Chondrocyte (in vitro differentiated cells): Measurements from ENCODE around the gene CRHR1. TPM values are rescaled to one million over a fixed set of nuclear protein-coding genes. Genes with fewer than 3 reads are reported as not detected.

Source experiments
- DNase-seq: peaks from one replicate; pipeline ENCODE4 v3.0.0; 2021; ENCODE audit warnings: mixed read lengths, low spot score
- H3K27ac Mint-ChIP-seq: one replicate; pipeline ENCODE4 v1.8.0; 2021; ENCODE audit warnings: mild to moderate bottlenecking, moderate library complexity, mixed read lengths; ENCODE audit not compliant: unreplicated experiment
- H3K27me3 Mint-ChIP-seq: 2 replicates; pipeline ENCODE4 v1.8.0; 2021; ENCODE audit warnings: low read depth, mixed read lengths
- H3K36me3 Mint-ChIP-seq: 2 replicates; pipeline ENCODE4 v1.8.0; 2021; ENCODE audit warnings: low read depth, mixed read lengths
- H3K4me1 Mint-ChIP-seq: 2 replicates; pipeline ENCODE4 v1.8.0; 2021; ENCODE audit warnings: low read depth, mild to moderate bottlenecking, mixed read lengths
- H3K4me3 Mint-ChIP-seq: one replicate; pipeline ENCODE4 v1.8.0; 2021; ENCODE audit warnings: mild to moderate bottlenecking, moderate library complexity, mixed read lengths; ENCODE audit not compliant: unreplicated experiment
- H3K9me3 Mint-ChIP-seq: 2 replicates; pipeline ENCODE4 v1.8.0; 2021; ENCODE audit warnings: low read depth, mixed read lengths
- total RNA-seq: library from RNA; stranded (reverse); gene quantifications from 3 replicates; pipeline ENCODE4 v1.2.1, GENCODE V29; 2021
- TF ChIP-seq, protein P1 (sequence below): fragments of 200-600 bp; sonication (generic); IDR thresholded peaks from 2 replicates; pipeline ENCODE4 v1.5.0; 2021; ENCODE audit warnings: antibody characterized with exemption, mild to moderate bottlenecking, moderate library complexity

The CRHR1 gene
- total RNA-seq, 1 donor from 2014 or later: not detected

DNA sequence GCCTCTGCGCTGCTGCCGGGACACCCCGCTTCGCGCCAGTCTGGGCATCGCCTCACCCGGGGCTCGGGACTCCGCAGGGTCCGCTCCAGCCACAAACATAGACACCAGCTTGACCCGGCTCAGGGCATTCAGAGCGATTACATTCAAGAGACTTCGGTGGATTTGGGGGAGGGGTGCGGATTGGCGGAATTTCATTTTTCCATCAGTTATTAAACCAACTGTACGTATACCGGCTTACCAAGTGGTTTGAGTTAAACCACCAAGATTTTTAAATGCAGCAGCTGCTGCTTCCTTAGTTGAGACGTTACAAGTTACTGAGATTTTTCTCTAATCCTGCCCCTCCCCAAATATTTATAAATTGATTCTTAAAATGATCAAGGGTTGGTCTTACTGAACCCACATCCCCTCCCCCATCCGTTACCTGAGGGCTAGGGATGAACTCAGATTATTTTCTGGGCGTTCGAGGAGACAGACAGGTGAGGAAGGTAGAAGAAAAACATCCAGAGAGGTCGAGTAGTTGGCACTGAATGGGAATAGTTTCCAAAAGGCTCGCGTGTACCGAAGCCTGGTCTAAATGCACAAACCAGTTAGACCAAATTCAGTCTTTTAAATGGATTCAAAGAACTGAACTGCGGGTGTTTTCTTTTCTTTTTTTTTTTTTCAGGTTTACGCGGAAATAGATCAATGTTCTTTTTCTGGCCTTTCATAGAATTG lies 1.5 kb downstream of the CRHR1 start:
- H3K27me3 Mint-ChIP-seq: peaks cover 64% of the 10 kb centered on the region
- DNase-seq: no peak
- H3K9me3 Mint-ChIP-seq: no peaks in the 10 kb centered on the region
- no peak overlapping the region for H3K4me3 Mint-ChIP-seq
- TF ChIP-seq, protein P1, sequence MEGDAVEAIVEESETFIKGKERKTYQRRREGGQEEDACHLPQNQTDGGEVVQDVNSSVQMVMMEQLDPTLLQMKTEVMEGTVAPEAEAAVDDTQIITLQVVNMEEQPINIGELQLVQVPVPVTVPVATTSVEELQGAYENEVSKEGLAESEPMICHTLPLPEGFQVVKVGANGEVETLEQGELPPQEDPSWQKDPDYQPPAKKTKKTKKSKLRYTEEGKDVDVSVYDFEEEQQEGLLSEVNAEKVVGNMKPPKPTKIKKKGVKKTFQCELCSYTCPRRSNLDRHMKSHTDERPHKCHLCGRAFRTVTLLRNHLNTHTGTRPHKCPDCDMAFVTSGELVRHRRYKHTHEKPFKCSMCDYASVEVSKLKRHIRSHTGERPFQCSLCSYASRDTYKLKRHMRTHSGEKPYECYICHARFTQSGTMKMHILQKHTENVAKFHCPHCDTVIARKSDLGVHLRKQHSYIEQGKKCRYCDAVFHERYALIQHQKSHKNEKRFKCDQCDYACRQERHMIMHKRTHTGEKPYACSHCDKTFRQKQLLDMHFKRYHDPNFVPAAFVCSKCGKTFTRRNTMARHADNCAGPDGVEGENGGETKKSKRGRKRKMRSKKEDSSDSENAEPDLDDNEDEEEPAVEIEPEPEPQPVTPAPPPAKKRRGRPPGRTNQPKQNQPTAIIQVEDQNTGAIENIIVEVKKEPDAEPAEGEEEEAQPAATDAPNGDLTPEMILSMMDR: no peak
- no peak overlapping the region for H3K27ac Mint-ChIP-seq
- peaks cover 3% of the 10 kb centered on the region for H3K36me3 Mint-ChIP-seq
- H3K4me1 Mint-ChIP-seq: peaks cover 5% of the 10 kb centered on the region

DNA sequence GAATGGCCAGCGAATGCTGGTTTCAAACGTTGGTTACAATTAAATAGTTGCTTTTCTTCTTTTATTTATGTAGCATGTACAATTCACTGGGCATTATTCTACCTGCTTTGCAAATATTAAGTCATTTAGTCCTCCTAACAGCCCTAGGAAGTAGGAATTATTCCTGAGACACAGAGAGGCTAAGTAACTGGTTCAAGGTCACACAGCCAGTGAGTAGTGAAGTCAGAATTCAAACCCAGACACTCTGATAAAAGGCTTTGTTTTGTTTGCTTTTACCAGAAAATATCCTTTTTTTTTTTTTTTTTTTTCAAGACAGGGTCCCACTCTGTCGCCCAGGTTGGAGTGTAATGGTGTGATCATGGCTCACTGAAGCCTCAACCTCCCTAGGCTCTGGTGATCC lies 2.2 kb downstream of the CRHR1 start:
- no peak overlapping the region for H3K4me3 Mint-ChIP-seq
- peaks cover 3% of the 10 kb centered on the region for H3K36me3 Mint-ChIP-seq

DNA sequence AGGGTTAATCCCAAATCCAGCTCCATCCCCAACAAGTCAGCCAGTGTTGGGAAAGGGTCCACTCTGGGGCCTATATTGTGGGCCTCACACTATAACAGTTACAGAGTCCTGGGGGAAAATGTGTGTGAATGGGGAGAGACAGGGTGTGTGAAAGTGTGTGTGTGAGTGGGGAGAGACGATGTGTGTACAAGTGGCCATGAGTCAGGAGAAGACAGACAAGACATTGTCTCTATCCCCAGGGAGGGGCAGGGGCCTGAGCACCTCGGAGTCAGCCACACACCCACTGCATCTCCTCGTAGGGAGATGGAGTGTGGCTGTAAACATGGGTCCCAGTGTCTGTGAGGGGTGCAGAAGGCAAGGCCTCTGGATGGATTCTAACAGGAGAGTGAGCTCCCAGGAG lies 2.9 kb downstream of the CRHR1 start:
- Mint-ChIP-seq H3K27me3 (peaks cover 62% of the 10 kb centered on the region), H3K4me3 (no peak overlapping the region), H3K36me3 (peaks cover 3% of the 10 kb centered on the region), H3K4me1 (peaks cover 5% of the 10 kb centered on the region), H3K27ac (no peak overlapping the region), H3K9me3 (no peaks in the 10 kb centered on the region)
- DNase-seq: no peak
- TF ChIP-seq, protein P1: no peak

More for the DNA sequence above, 2.2 kb downstream of the CRHR1 start:
- no peak overlapping the region for H3K27ac Mint-ChIP-seq
- TF ChIP-seq, protein P1: no peak
- no peaks in the 10 kb centered on the region for H3K9me3 Mint-ChIP-seq
- H3K27me3 Mint-ChIP-seq: peaks cover 64% of the 10 kb centered on the region
- no peak for DNase-seq
- peaks cover 5% of the 10 kb centered on the region for H3K4me1 Mint-ChIP-seq

DNA sequence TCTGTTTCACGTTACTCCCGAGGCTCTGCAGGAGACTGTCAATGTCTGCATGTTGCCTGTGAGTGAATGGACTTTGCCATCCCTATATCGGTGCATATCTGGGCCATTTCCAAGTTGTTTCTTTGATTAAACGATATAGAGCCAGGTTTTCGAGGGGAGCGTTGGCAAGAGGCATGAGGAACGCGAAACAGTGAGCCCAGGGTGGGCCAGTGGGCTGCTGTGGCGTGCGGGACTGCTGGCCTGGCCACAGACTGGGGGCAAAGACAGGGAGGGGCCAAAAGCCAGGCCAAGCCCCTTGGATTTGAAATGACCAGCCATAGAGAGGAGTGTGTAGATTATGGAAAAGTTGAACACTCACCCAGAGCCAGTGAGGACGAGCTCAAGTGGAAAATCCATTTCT lies 3.5 kb downstream of the CRHR1 start:
- TF ChIP-seq, protein P1: no peak
- Mint-ChIP-seq H3K4me3 (no peak overlapping the region), H3K4me1 (peaks cover 5% of the 10 kb centered on the region), H3K27me3 (peaks cover 62% of the 10 kb centered on the region), H3K9me3 (no peaks in the 10 kb centered on the region), H3K36me3 (no peaks in the 10 kb centered on the region), H3K27ac (no peak overlapping the region)
- DNase-seq: no peak

DNA sequence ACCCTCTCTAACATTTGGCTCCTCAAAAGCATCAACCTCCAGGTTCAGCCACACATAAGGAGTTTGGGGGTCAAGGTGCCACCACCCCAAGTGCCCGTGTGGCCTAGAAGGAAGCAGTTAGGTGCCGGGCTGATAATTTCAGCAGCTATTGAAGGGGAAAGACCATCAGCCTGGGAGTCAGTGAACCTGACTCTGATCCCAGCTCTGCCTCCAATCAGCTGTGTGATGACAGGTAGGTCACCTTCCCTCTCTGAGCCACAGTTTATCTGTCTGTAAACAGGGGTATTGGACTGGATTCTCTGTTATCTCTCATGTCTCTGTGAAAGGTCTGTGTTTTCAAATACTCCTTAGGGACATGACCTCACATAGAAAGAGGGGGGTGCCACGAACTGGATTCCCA lies 3.9 kb downstream of the CRHR1 start:
- H3K27me3 Mint-ChIP-seq: peaks cover 62% of the 10 kb centered on the region
- no peaks in the 10 kb centered on the region for H3K9me3 Mint-ChIP-seq
- H3K4me1 Mint-ChIP-seq: peaks cover 5% of the 10 kb centered on the region
- no peak overlapping the region for H3K4me3 Mint-ChIP-seq
- no peaks in the 10 kb centered on the region for H3K36me3 Mint-ChIP-seq
- DNase-seq: no peak
- H3K27ac Mint-ChIP-seq: no peak overlapping the region
- TF ChIP-seq, protein P1: no peak
